GM21390 (cell line): ENCODE data around the gene SERINC4.

Experiments
- ATAC-seq: cut with Tn5 transposase; IDR thresholded peaks from one replicate; pipeline ENCODE4 v1.9.1; 2021; ENCODE audit not compliant: unreplicated experiment

Gene SERINC4

GRCh38 chr15:43799209-43799944 lies 643 bp downstream of the SERINC4 start:
- no peak for ATAC-seq

GRCh38 chr15:43796566-43796965 lies 3.5 kb downstream of the SERINC4 start:
- no peak for ATAC-seq

- ATAC-seq: no peak
Measured at GRCh38 chr15:43795997-43796396, 4.0 kb downstream of the SERINC4 start.

GRCh38 chr15:43795197-43795596 lies 4.8 kb downstream of the SERINC4 start:
- ATAC-seq: no peak

- no peak for ATAC-seq
Measured at GRCh38 chr15:43794269-43795037, 5.6 kb downstream of the SERINC4 start.

GRCh38 chr15:43793647-43794046 lies 6.4 kb downstream of the SERINC4 start:
- ATAC-seq: no peak

GRCh38 chr15:43792761-43793476 lies 7.1 kb downstream of the SERINC4 start:
- ATAC-seq: no peak

GRCh38 chr15:43791993-43792760 lies 7.8 kb downstream of the SERINC4 start, which contains the start of gene SERF2:
TSS of gene SERF2 (plus strand) at chr15:43792320. CDS start at chr15:43792377, 57 bp downstream.
- peak; percentile 82 for ATAC-seq

- ATAC-seq: no peak
Measured at GRCh38 chr15:43789409-43789808, 10.6 kb downstream of the SERINC4 start.

- ATAC-seq: no peak
Measured at GRCh38 chr15:43779016-43779415, 21.0 kb downstream of the SERINC4 start.

- peak; percentile 46 for ATAC-seq
Measured at GRCh38 chr15:43777267-43777914, 22.6 kb downstream of the SERINC4 start.

GRCh38 chr15:43776718-43777266 lies 23.2 kb downstream of the SERINC4 start, which contains the start of gene ELL3:
TSS of gene ELL3 (minus strand) at chr15:43776966. CDS start at chr15:43776901, 65 bp downstream.
- peak; percentile 31 for ATAC-seq

- peak; percentile 66 for ATAC-seq
Measured at GRCh38 chr15:43776101-43776717, 23.8 kb downstream of the SERINC4 start.

GRCh38 chr15:43775411-43775965 lies 24.5 kb downstream of the SERINC4 start:
- ATAC-seq: no peak

- ATAC-seq: no peak
Measured at GRCh38 chr15:43774062-43774461, 26.0 kb downstream of the SERINC4 start.

- ATAC-seq: no peak
Measured at GRCh38 chr15:43772624-43773023, 27.4 kb downstream of the SERINC4 start.

- no peak for ATAC-seq
Measured at GRCh38 chr15:43771816-43772215, 28.2 kb downstream of the SERINC4 start.

- no peak for ATAC-seq
Measured at GRCh38 chr15:43769584-43770228, 30.3 kb downstream of the SERINC4 start.
